ENCODE results near the gene SFMBT2. TPM values are rescaled to one million over a fixed set of nuclear protein-coding genes. Genes with fewer than 3 reads are reported as not detected.

The SFMBT2 gene
- total and polyA plus RNA-seq, 8 donors, result 4.1 to 12.6 (median 5.2) TPM

- no peak overlapping the region for H3K27ac ChIP-seq
- no peak overlapping the region for H3K4me3 ChIP-seq
- no peaks in the 10 kb centered on the region for H3K27me3 ChIP-seq
- no peaks in the 10 kb centered on the region for H3K9me3 ChIP-seq
- no peak for TF ChIP-seq CTCF (IDR thresholded peaks at IDR 0.05)
- H3K36me3 ChIP-seq, result no peaks in the 10 kb centered on the region
- H3K4me1 ChIP-seq, result peaks cover 0 to 7% of the 10 kb centered on the region in 2 donors
- no peak for DNase-seq
- intact Hi-C loops (cut with DNase I), result no loop called here
- ATAC-seq, result no peak
Observed at GRCh38 chr10:7282457-7282856, 128.4 kb downstream of the SFMBT2 start.

GRCh38 chr10:7281429-7281828, 129.4 kb downstream of the SFMBT2 start:
- Histone ChIP-seq H3K36me3 (no peaks in the 10 kb centered on the region), H3K4me1 (peaks cover 0 to 7% of the 10 kb centered on the region in 2 donors), H3K4me3 (no peak overlapping the region), H3K27ac (no peak overlapping the region), H3K9me3 (no peaks in the 10 kb centered on the region), H3K27me3 (no peaks in the 10 kb centered on the region)
- no peak for TF ChIP-seq CTCF (IDR thresholded peaks at IDR 0.05)
- DNase-seq (no peak), ATAC-seq (no peak)
- intact Hi-C loops (cut with DNase I), result no loop called here

- Histone ChIP-seq H3K9me3 (no peaks in the 10 kb centered on the region), H3K36me3 (no peaks in the 10 kb centered on the region), H3K27ac (no peak overlapping the region), H3K4me1 (no peaks in the 10 kb centered on the region), H3K27me3 (no peaks in the 10 kb centered on the region), H3K4me3 (no peak overlapping the region)
- ATAC-seq (no peak), DNase-seq (no peak)
- intact Hi-C loops (cut with DNase I), result no loop called here
- TF ChIP-seq CTCF (IDR thresholded peaks at IDR 0.05), result no peak
Observed at GRCh38 chr10:7279303-7279702, 131.5 kb downstream of the SFMBT2 start.

- H3K4me1 ChIP-seq, result no peaks in the 10 kb centered on the region
- no peaks in the 10 kb centered on the region for H3K27me3 ChIP-seq
- H3K27ac ChIP-seq, result no peak overlapping the region
- intact Hi-C loops (cut with DNase I), result no loop called here
- ATAC-seq (no peak), DNase-seq (no peak)
- no peaks in the 10 kb centered on the region for H3K36me3 ChIP-seq
- H3K9me3 ChIP-seq, result no peaks in the 10 kb centered on the region
- TF ChIP-seq CTCF (IDR thresholded peaks at IDR 0.05), result no peak
- no peak overlapping the region for H3K4me3 ChIP-seq
Observed at GRCh38 chr10:7277867-7278266, 133.0 kb downstream of the SFMBT2 start.

GRCh38 chr10:7277432-7277831, 133.4 kb downstream of the SFMBT2 start:
- no peaks in the 10 kb centered on the region for H3K4me1 ChIP-seq
- no peaks in the 10 kb centered on the region for H3K36me3 ChIP-seq
- DNase-seq, result no peak
- no peak for TF ChIP-seq CTCF (IDR thresholded peaks at IDR 0.05)
- intact Hi-C loops (cut with DNase I), result no loop called here
- H3K9me3 ChIP-seq, result no peaks in the 10 kb centered on the region
- no peak for ATAC-seq
- no peak overlapping the region for H3K4me3 ChIP-seq
- H3K27me3 ChIP-seq, result no peaks in the 10 kb centered on the region
- no peak overlapping the region for H3K27ac ChIP-seq

Measured in left lung (tissue), 10 donors.